HG03378 (cell line): ENCODE measurements around the gene CYYR1.

Experiments
- ATAC-seq: cut with Tn5 transposase; IDR thresholded peaks from one replicate; pipeline ENCODE4 v1.9.1; 2021; ENCODE audit warnings: mild to moderate bottlenecking, moderate library complexity; ENCODE audit not compliant: unreplicated experiment

Gene CYYR1

DNA sequence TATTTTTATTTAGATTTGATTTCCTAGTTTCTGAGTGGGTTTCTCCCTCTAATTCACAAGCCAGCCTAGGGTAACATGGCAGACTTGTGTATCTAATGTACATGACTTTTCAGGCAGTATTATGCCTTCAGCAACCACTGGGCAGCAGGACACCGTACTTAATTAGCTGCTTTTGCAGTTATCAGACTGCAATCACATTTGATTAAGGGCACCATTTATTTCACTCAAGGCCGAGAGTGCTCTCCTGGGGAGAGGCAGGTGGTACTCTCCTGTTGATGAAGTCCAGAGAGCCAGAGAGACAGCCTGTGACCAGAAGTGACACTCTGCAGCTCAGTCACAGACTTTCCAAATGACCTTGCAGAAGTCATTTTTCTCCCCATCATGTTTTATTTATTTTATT, 18.7 kb downstream of the CYYR1 start:
- ATAC-seq, result no peak

DNA sequence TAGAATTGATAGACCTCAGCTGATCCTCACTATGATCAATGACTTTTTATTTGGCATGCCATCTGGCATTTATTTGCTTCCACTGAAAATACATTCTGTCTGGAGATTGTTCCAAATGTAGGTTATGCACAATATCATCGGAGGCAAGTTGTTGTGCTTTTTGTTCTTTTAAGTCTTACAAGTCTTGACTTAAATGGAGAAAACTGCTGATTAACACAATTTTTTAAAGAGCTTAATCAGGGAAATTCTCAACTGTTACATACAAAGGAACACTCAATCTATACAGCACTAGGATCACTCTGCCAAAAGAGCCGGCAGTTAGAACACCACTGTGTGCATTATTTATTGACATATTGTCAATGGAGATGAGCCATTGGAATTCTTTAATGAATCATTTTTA, 19.2 kb downstream of the CYYR1 start:
- no peak for ATAC-seq

DNA sequence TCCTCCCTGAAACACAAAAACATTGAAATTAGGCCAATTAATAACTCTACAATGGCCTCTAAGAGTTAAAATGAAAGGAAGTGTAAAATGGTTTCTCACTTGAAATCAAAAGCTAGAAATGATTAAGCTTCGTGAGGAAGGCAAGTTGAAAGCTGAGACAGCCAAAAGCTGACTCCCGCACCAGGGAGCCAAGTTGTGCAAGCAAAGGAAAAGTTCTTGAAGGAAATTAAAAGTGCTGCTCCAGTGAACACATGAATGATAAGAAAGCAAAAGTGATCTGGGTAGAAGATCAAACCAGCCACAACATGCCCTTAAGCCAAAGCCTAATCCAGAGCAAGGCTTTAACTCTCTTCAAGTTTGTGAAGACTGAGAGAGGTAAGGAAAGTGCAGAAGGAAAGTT, 22.8 kb downstream of the CYYR1 start:
- no peak for ATAC-seq

DNA sequence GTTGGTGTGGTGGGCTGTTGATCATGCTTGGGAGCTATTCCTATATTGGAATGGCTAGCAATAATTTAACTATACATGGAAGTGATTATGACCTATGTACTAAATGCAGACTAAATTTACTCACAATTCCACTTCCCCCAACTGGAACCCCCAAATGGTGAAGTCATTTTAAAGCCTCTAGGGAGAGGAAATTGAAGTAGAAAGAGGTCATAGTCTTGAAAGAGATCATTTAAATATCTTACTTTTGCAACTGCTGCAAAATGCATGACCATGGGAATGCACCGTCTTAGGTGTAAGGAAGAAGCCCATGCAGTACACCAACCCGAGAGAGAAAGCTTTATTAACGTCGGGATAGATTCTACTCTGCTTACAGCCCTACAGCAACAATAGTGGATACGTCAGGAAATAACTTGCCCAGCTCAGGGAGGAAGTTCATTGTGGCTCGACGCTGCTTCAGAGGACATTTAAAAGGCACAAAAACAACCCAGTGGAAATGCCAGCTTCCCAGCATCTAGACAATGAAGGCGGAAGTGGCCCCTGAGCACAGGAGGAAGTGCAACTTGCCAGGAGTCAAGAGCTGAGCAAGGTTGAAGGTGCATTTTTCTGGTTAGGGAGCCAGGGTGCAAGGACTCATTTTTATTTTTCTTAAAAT, 26.5 kb downstream of the CYYR1 start:
- no peak for ATAC-seq

DNA sequence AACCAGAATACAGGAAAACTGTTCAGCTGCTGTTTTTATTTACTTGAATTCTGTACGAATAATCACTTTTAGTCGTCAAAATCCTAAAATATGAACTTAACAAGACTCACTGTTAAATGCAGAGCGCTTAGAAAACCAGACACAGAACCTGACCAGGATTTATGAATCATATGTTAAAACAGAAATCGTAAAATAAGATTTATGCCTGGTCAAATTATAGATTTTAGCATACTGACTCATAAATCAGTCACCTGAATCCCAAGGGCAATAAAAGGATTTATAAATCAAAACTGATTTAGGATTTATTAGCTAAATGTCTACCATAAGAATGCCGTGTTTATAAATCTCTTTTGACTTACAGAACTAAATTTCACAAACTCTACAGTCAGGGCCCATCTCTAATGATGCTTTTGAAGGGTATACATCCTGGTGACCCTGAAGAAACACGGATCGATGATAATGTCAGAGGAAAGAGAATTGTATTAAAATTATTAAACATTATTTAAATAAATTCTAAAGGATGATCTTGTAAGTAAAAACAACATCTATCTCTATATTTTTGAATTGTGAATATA, 28.8 kb downstream of the CYYR1 start:
- ATAC-seq, result no peak

DNA sequence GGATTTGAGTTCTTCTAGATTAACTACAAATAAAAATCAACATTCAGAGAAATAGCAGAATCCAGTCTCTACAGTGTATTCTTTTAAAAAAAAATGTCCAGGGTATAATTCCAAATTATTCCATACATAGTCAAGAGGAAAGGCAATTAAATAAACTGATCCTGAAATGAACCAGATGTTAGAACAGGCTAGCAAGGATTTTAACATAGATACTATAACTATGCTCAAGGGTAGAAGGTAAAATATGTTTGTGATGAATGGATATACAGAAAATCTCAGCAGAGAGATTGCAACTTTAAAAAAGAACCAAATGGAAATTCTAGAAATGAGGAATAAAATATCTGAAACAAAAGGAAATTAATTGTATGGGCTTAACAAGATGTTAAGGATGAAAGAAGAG, 32.4 kb downstream of the CYYR1 start:
- no peak for ATAC-seq

DNA sequence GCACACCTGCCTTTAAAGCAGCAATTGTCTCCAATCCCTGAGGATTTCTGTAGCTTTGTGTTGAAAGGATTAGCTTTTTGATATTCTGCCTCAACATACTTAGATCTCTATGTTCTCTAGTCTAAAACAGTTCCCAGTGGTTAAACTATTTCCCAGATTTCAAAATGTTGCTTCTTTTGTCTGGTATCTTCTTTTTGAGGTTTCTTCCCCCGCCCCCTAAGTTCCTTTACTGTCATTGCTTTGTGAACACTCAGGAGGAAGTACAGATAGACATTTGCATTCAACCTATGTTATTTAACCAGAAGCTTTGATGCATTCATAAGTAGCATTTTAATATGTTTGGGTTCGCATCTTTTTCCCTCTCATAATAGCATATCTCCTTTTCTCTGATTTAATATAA, 33.5 kb downstream of the CYYR1 start:
- ATAC-seq, result no peak

DNA sequence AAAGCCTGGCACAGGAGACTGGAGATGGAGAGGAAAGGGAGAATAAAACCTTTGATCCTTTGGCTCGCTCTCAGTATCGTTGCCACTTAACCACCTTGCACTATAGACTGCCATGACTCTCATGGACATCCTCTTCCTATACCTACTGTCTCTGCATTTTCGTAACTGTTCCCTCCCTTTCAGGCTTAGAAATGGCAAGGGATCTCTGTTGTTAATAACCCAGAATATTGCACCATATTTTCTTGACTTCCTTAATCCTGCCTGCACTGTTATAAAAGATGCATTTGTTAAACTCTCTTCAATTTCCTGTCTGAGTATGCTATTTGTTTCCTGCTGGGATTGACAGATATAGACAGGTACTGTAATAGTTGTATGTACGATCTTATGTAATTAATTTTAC, 38.6 kb downstream of the CYYR1 start:
- ATAC-seq, result no peak

DNA sequence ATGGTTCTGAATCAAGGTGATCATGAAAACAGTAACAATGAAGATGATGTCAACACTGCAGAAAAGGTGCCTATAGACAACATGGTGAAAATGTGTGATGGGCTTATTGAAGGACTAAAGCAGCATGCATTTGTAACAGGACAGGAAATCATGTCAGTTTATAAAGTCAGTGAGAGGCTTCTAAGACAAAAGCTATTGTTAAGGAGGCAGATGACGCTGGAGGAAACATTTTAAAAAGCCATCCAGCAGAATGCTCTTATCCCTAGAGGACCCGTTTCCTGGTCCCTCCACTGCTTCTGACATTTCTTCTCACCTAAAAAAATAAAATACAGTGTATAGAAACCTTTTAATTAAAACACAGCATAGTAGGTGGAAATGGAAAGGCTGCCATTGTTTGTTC, 40.9 kb downstream of the CYYR1 start:
- ATAC-seq, result no peak

DNA sequence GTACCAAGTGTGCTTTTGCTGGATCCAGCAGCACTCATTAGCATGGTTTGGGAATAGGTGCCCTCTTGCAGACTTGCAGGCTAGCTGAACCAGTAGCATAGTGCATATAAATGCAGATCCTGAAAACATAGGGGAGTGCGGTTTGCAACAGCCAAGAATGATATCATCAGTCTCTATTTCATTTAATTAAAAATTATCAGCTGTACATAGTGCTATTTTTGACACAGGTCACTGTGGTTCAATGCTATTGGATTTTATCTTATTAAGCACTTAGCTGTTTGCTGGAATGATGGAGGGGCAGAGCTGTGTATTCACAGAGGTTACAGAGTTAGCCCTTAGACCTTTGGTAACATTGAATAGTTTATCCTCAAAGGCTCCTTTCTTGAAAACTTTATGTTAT, 43.6 kb downstream of the CYYR1 start:
- no peak for ATAC-seq

DNA sequence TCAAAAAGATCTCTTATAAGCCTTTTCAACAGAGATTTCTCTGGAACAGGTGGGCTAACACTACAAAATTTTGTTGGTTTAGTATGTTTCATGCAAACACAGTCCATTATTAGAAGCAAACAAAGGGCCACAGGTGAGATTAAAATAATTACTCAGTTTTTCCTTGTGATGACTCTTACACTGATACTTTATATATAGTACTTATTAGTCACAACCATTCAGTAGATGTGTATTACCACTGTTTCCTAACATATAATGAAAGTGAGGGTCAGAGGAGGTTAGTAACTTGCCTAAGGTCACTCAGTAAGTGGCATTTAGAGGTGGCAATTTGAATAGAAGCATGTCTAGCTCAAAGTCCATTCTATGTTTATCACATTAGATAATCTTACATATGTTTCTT, 44.2 kb downstream of the CYYR1 start:
- no peak for ATAC-seq

DNA sequence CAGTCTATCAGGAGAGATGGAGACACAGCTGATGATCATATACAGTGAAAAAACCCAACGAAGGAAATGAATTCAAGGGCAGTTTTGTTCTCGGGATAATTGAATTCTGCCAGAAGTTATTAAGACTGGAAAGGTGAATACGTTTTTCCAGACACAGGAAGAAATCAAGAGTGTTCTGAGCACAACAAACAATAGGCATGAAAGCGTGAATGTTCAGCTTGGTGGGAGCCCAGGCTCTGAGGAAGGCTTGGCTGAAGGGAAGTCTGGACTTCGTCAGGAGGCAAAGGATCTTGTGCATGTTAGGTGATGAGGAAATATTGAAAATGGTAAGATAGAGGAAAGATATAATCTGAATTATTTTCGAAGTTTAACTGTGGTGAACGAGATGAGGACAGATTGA, 50.4 kb downstream of the CYYR1 start:
- no peak for ATAC-seq

DNA sequence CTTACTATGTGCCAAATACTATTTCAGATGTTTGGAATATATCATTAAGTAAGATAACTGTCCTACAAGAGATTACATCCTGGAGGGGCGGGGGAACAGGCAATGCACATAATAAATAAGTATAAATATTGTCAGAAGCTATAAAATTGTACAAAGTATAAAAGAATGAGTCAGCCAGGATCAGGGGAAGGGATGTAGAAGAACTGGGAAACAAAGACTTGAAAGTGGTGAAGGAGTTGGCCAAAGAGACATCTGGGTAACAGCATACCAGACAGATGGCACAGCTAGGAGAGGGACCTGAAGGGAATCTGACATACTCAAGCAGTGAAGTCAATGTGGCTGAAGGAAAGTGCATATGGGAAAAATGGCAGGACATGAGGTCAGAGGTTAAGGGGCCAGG, 53.9 kb downstream of the CYYR1 start:
- no peak for ATAC-seq

DNA sequence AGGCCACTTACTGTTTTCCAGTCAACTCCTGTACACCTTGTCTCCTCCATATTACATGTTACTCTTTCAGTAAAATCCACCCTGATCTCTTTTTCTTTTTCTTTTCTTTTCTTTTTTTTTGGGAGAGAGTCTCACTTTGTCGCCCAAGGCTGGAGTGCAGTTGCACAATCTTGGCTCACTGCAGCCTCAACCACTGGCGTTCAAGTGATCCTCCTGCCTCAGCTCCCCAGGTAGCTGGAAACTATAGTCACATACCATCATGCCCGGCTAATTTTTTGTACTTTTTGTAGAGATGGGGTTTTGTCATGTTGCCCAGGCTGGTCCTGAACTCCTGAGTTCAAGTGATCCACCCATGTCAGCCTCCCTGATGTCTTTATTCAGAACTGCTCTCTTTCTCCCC, 57.8 kb downstream of the CYYR1 start:
- ATAC-seq, result no peak

DNA sequence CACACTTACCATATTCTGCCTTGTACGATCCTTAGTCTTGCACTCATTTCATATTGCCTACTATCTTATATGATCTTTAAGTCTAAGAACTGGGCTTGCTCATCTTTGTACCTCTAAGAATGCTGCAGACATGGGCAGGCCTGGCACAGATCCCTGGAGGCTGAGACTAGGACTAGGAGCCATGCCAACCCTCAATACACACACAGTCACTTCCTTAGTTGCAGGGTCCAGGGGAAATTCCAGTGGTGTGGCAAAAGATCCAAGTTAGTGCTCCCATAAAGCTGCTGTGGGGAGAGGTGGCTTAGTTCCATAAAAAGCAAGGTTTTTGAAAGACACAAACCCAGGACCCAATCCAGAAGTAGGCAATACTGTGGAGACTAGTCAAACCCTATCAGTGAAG, 59.9 kb downstream of the CYYR1 start:
- no peak for ATAC-seq

DNA sequence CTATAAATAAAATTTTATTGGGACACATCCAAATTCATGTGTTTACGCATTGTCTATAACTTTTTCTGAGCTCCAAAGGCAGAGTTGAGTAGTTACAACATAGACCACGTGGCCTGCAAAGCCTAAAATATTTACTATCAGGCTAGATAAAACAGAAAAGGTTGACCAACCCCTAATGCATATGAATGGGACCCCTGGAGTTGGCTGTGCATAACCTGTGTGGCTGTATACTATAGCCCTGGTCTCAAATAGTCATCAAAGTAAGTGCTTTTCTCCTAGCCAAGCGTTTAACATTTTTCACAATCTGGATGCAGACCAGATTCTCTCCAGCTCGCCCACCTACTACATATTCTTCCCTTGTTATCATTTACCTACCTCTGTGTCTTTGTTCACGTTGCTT, 60.4 kb downstream of the CYYR1 start:
- no peak for ATAC-seq

DNA sequence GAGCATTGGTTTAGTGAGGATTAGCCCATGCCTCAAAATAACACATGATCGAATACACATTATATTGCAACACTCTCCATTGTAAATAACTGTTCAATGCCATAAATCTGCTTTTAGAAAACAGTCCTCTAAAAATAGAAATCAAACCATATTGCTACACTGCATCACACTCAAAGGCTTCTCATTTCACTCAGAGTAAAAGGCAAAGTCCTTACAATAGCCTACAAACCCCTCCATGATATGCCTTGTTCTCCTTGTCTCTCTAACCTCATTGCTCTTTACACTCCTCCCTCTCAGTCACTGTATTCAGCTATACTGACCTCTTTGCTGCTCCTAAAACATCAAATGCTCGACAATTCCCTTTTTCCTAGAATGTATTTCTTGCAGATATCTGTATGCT, 64.2 kb downstream of the CYYR1 start:
- no peak for ATAC-seq

DNA sequence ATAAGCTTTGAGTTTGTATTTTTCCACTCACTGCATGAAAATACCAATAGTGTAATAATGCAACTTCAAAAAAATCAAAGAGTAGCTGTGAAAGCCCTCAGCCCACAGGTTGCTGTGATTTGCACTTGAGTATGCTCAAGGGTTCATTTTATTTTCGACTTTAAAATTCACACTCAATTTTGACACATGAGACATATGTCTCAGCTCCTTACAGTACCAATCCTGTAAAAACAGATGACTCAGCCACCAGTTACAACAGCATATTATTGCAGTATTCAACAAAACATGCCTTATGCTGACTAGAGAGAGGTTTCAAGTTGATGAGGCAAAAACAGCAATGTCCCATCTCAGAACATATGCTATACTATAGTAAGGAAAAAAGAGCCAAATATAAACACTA, 66.1 kb downstream of the CYYR1 start:
- no peak for ATAC-seq

DNA sequence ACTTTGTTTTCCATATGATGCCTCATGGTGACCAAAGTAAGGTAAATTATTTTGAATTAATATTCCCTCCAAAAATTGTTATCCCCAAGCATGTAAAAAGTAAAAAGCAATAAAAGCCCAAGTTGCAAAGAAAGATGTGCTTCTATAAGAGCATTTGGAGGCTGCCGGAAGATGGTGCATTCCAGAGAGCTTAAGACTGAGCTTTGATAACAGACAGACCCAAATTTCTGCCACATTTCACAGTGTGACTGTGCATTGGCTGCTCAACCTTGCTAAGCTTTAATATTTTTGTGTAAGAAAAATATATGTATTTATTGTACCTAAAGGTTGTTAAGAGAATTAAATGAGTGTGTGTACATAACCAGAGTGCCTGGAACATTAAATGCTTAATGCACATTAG, 67.9 kb downstream of the CYYR1 start:
- no peak for ATAC-seq

DNA sequence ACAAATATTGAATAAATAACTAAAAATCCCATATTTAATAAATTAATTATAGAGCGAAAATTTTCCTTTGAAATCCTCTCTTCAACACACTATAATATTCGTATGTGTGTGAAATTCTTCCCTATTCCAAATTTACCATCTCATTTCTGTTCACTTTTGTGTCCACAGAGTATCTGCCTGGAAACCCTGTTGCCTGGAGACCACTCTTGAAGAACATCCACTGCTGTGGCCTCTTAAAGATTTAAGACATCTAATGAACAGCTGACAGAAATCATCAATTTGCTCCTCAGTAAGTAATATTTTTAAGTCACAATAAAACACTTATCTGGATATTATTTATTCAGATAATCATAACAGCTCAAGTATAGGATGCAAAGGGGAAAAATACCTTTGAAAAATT, 69.7 kb downstream of the CYYR1 start:
- no peak for ATAC-seq

DNA sequence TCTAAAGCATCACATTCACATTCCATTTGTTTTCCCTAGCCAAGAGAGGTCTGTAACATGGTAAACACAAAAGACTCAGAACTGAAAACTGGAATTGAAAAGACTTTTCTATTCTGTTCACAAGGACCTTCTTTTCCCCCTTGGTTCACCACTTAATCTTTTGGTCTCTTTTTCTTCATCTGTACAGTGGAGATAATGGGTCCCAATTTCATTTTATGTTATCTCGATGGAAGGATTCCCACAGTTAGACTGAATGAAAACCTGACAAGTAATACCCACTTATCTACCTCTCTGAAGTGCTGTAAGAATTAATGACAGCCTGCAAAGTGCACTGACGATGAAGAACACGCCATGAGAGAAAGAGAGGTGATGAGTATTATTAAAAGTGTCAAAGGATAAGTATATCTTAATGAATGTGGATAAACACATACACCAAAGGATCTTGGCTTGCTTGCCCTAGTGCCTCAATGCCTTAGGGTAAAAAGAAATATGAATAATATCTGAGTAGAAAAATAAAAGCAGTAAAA, 71.5 kb downstream of the CYYR1 start:
- no peak for ATAC-seq

DNA sequence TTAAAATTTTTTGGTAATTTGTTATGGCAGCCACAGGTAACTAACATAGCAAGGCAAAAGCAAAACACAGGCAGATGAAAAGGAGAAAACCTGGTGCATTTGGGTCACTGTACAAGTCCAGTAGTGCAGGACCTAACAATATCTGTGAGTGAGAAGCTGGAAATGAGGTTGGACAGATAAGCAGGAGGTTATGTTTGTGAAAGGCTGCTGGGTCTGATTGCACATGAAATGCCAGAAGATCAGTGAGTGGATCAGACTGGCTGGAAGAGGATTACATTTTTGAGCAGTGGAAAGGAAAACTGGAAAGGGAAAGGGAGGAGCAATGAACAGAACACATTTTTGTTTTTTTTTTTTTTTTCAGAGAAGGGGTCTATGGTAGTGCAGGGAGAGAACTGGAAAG, 73.6 kb downstream of the CYYR1 start:
- no peak for ATAC-seq

DNA sequence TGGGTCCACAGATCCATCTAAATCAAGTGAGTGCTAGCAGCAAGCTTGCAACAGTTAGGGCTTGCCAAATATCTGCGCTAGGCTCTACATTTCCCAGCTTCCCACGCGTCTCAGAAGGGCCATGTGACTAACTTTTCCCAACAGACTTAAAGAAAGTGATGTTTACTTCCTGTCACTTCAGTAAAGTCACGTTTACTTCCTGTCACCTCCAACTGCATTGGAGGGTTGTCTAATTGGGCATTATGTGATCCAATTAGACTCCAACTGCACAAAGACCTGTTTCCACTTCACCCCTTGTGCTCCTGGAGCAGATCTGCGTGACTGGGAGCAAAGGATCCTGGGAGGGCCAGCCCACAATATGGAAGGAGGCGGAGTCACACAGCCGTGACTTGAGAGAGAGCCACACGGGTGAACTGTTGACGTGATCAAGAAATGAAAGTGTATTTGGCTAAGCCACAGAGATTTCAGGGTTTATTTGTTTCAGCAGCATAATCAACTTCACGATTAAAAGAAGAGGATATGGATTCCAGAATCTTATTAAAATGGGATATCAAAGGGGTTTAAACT, 77.7 kb downstream of the CYYR1 start:
- ATAC-seq, result no peak
